Vagina (tissue), 2 donors: ENCODE data around the gene MUS81.
A peak's percentile ranks its signal among the peaks of the same experiment; 100 is the strongest.

Experiments used
- POLR2A ChIP-seq, 2 donors: fragments of 450-650 bp; IDR thresholded peaks; one replicate each; pipeline ENCODE4 v1.6.1; 2017; ENCODE audit warnings: antibody characterized with exemption in 2 of 2, mild to moderate bottlenecking in 2 of 2, moderate library complexity in 2 of 2
- POLR2AphosphoS5 ChIP-seq, 2 donors: sonication (generic); formaldehyde crosslinking; IDR thresholded peaks; one replicate each; pipeline ENCODE4 v1.9.0; 2017; ENCODE audit warnings: antibody characterized with exemption in 2 of 2, mild to moderate bottlenecking in 2 of 2, low read depth in 1 of 2; ENCODE audit not compliant: insufficient read depth in 1 of 2
- TF ChIP-seq, protein P1 (sequence below), 3 experiments: fragments of 450-650 bp in 2 of 3; fragments of 200-600 bp in 1 of 3; sonication (generic) in 1 of 3; IDR thresholded peaks; one replicate each; pipeline ENCODE4 v1.5.1; 2017 to 2019; ENCODE audit warnings: antibody characterized with exemption in 3 of 3, mild to moderate bottlenecking in 2 of 3, moderate library complexity in 2 of 3

GRCh38 chr11:65884716-65885092 lies 24.5 kb downstream of the MUS81 start:
- TF ChIP-seq POLR2AphosphoS5 (IDR thresholded peaks at IDR 0.05; ENCODE audit: insufficient read depth in 1 of 2, low read depth in 1 of 2) (peak; percentile 50 to 75), POLR2A (IDR thresholded peaks at IDR 0.05) (no peak)
- TF ChIP-seq, protein P1, sequence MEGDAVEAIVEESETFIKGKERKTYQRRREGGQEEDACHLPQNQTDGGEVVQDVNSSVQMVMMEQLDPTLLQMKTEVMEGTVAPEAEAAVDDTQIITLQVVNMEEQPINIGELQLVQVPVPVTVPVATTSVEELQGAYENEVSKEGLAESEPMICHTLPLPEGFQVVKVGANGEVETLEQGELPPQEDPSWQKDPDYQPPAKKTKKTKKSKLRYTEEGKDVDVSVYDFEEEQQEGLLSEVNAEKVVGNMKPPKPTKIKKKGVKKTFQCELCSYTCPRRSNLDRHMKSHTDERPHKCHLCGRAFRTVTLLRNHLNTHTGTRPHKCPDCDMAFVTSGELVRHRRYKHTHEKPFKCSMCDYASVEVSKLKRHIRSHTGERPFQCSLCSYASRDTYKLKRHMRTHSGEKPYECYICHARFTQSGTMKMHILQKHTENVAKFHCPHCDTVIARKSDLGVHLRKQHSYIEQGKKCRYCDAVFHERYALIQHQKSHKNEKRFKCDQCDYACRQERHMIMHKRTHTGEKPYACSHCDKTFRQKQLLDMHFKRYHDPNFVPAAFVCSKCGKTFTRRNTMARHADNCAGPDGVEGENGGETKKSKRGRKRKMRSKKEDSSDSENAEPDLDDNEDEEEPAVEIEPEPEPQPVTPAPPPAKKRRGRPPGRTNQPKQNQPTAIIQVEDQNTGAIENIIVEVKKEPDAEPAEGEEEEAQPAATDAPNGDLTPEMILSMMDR (IDR thresholded peaks at IDR 0.05) = peak; percentile 95 to 99 (median 95)
